ENCODE measurements around the gene ST6GAL1. TPM values are rescaled to one million over a fixed set of nuclear protein-coding genes. Genes with fewer than 3 reads are reported as not detected.

ST6GAL1 gene
- total and polyA plus RNA-seq, 2 of the 4 experiments (the other 2 are of a cell fraction), result 1.4 to 2.9 TPM

DNA sequence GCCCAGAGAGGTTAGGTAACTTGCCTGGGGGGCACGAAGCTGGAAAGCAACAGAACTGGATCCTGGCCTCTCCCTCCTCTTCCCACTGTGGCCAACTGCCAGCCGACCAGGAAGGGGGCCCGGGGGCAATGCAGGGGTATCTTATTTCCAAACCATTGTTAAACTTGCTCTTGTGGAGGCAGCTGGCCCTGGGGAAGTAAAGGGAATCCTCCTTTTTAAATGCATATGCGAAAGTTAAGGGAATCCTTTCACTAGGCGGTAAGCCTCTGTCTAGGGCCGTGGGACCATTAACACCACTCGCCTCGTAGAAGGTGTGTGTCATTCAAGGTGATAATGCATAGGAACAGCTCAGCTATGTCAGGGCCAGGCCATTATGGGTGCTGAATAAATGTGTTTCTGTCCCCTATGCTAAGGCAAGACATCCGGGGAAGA lies 68.6 kb downstream of the ST6GAL1 start:
- H2AK9ac ChIP-seq (replicated peaks; ENCODE audit: low read depth, low read length, poor library complexity), result no peak overlapping the region
- H4K8ac ChIP-seq (ENCODE audit: low read depth in 2 of 2, low read length in 2 of 2), result no peak overlapping the region
- ChIA-PET CTCF (no interaction called here), POLR2A (ENCODE audit: unreplicated experiment) (no interaction called here)
- no TSS peak for BruUV-seq (replicated peaks)
- intact Hi-C loops (cut with micrococcal nuclease) (no loop called here), in situ Hi-C loops (cut with MboI; ENCODE audit: low sequenced_read_pairs) (no loop called here), dilution Hi-C loops (cut with HindIII; ENCODE audit: low sequenced_read_pairs, unreplicated experiment) (no loop called here)
- no peak overlapping the region for H4K91ac ChIP-seq (ENCODE audit: insufficient read depth, low read depth, low read length)
- H3K79me1 ChIP-seq (ENCODE audit: low read depth in 1 of 2, low read length in 2 of 2), result no peaks in the 10 kb centered on the region
- no peaks in the 10 kb centered on the region for H3K27me3 ChIP-seq (ENCODE audit: control insufficient read depth, insufficient read depth, low read length)
- no peaks in the 10 kb centered on the region for H3K9me3 ChIP-seq (ENCODE audit: control insufficient read depth, insufficient read depth, low read length)
- H2BK120ac ChIP-seq (ENCODE audit: low read depth, low read length), result no peak overlapping the region; the same call in 1 of the 2 replicates
- no peaks in the 10 kb centered on the region for H4K20me1 ChIP-seq (ENCODE audit: insufficient read depth, low read length)
- no peak overlapping the region for H3K9ac ChIP-seq (ENCODE audit: low read depth, low read length)
- H4K5ac ChIP-seq (ENCODE audit: low read depth, low read length), result no peak overlapping the region
- H3K18ac ChIP-seq (ENCODE audit: low read depth, low read length), result no peak overlapping the region
- no peak overlapping the region for H3K23ac ChIP-seq (ENCODE audit: low read depth, low read length)
- TF ChIP-seq, protein P1, sequence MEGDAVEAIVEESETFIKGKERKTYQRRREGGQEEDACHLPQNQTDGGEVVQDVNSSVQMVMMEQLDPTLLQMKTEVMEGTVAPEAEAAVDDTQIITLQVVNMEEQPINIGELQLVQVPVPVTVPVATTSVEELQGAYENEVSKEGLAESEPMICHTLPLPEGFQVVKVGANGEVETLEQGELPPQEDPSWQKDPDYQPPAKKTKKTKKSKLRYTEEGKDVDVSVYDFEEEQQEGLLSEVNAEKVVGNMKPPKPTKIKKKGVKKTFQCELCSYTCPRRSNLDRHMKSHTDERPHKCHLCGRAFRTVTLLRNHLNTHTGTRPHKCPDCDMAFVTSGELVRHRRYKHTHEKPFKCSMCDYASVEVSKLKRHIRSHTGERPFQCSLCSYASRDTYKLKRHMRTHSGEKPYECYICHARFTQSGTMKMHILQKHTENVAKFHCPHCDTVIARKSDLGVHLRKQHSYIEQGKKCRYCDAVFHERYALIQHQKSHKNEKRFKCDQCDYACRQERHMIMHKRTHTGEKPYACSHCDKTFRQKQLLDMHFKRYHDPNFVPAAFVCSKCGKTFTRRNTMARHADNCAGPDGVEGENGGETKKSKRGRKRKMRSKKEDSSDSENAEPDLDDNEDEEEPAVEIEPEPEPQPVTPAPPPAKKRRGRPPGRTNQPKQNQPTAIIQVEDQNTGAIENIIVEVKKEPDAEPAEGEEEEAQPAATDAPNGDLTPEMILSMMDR (conservative IDR thresholded peaks at IDR 0.05; ENCODE audit: low read depth, low read length), result no peak
- no peak for TF ChIP-seq FOS (IDR thresholded peaks at IDR 0.05; ENCODE audit: low read depth, low read length)
- TF ChIP-seq CHD1 (IDR thresholded peaks at IDR 0.05; ENCODE audit: low read depth, low read length), result no peak
- TF ChIP-seq MXI1 (IDR thresholded peaks at IDR 0.05; ENCODE audit: borderline replicate concordance, low read depth, low read length), result no peak
- TF ChIP-seq RAD21 (IDR thresholded peaks at IDR 0.05; ENCODE audit: low read length), result no peak
- no peak for TF ChIP-seq RFX5 (IDR thresholded peaks at IDR 0.05; ENCODE audit: low read depth, low read length)
- TF ChIP-seq, protein P2, sequence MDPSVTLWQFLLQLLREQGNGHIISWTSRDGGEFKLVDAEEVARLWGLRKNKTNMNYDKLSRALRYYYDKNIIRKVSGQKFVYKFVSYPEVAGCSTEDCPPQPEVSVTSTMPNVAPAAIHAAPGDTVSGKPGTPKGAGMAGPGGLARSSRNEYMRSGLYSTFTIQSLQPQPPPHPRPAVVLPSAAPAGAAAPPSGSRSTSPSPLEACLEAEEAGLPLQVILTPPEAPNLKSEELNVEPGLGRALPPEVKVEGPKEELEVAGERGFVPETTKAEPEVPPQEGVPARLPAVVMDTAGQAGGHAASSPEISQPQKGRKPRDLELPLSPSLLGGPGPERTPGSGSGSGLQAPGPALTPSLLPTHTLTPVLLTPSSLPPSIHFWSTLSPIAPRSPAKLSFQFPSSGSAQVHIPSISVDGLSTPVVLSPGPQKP (IDR thresholded peaks at IDR 0.05; ENCODE audit: borderline replicate concordance, low read depth, low read length), result no peak
- TF ChIP-seq SMC3 (IDR thresholded peaks at IDR 0.05; ENCODE audit: low read depth, low read length), result no peak
- no peak for TF ChIP-seq MAZ (IDR thresholded peaks at IDR 0.05; ENCODE audit: borderline replicate concordance, low read depth, low read length)
- TF ChIP-seq MAFK (IDR thresholded peaks at IDR 0.05; ENCODE audit: low read depth, low read length), result no peak
- TF ChIP-seq CEBPB (IDR thresholded peaks at IDR 0.05; ENCODE audit: low read depth, low read length), result no peak
- TF ChIP-seq, protein P3, sequence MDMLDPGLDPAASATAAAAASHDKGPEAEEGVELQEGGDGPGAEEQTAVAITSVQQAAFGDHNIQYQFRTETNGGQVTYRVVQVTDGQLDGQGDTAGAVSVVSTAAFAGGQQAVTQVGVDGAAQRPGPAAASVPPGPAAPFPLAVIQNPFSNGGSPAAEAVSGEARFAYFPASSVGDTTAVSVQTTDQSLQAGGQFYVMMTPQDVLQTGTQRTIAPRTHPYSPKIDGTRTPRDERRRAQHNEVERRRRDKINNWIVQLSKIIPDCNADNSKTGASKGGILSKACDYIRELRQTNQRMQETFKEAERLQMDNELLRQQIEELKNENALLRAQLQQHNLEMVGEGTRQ (IDR thresholded peaks at IDR 0.05; ENCODE audit: low read depth, low read length), result no peak
- no peak for TF ChIP-seq BHLHE40 (IDR thresholded peaks at IDR 0.05; ENCODE audit: low read depth, low read length)
- TF ChIP-seq NFE2L2 (IDR thresholded peaks at IDR 0.05; ENCODE audit: low read depth, low read length), result no peak
- no peak for TF ChIP-seq RCOR1 (IDR thresholded peaks at IDR 0.05; ENCODE audit: insufficient replicate concordance, low read length)
- TF ChIP-seq POLR2A (IDR thresholded peaks at IDR 0.05; ENCODE audit: low read depth, low read length), result no peak
- peak overlapping the region; percentile 64; the same call in 1 of the 2 replicates for H2AK5ac ChIP-seq (ENCODE audit: low read depth, low read length)
- H3K14ac ChIP-seq (replicated peaks; ENCODE audit: low read depth, low read length), result no peak overlapping the region
- no peak overlapping the region for H3K27ac ChIP-seq (ENCODE audit: insufficient read depth, low read length)
- no peak overlapping the region for H2BK5ac ChIP-seq (ENCODE audit: low read depth, low read length, poor library complexity, severe bottlenecking)
- H3K4me2 ChIP-seq (ENCODE audit: low read depth, low read length), result no peak overlapping the region
- no peak overlapping the region for H3K56ac ChIP-seq (ENCODE audit: extremely low read depth, insufficient read depth, low read length)
- no peak overlapping the region for H3K4me3 ChIP-seq (ENCODE audit: insufficient read depth, low read depth, low read length)
- 100% methylated on average over 4 of the region's 9 CpGs; no CpG with 5 or more reads in 1 of the 2 experiments for WGBS, 2 experiments (ENCODE audit: extremely low coverage in 2 of 2, insufficient read length in 1 of 2)
- no peaks in the 10 kb centered on the region; the same call in 1 of the 2 replicates for H3K9me1 ChIP-seq (ENCODE audit: insufficient read depth, low read length)
- no peak overlapping the region for H2BK15ac ChIP-seq (ENCODE audit: low read depth, low read length)
- ATAC-seq (ENCODE audit: low read depth) (no peak), DNase-seq (no peak)
- 0 out of 2 replicates have a peak, but pooled peaks cover 2% of the 10 kb centered on the region for H3K4me1 ChIP-seq (ENCODE audit: control insufficient read depth, insufficient read depth, low read length)
- H2BK20ac ChIP-seq (ENCODE audit: low read depth, low read length), result peak overlapping the region; percentile 46; the same call in 1 of the 2 replicates
- H3K4ac ChIP-seq (ENCODE audit: low read depth, low read length), result 0 out of 2 replicates have a peak overlapping the region, but pooled peaks have one; percentile 20
- H2AFZ ChIP-seq (replicated peaks; ENCODE audit: low read length, poor library complexity), result no peak overlapping the region
- no peaks in the 10 kb centered on the region for H3K36me3 ChIP-seq (ENCODE audit: control insufficient read depth, insufficient read depth, low read length)
